NCI-H187 treated with DMSO at 0.1 percent for 48 hours (cell line): ENCODE measurements around the gene CCN6.
"Not testable (repeated sequence)": the region's sequence is repeated elsewhere in the genome, so short reads cannot be mapped to it uniquely, and the experiment has no call there.

Source experiments
- DNase-seq: peaks from one replicate; lab custom pipeline; 2025; lab: John Stamatoyannopoulos, UW

The CCN6 gene

GRCh38 chr6:112051251-112051740 lies 2.6 kb upstream of the CCN6 start:
- DNase-seq: not testable (repeated sequence)

DNA sequence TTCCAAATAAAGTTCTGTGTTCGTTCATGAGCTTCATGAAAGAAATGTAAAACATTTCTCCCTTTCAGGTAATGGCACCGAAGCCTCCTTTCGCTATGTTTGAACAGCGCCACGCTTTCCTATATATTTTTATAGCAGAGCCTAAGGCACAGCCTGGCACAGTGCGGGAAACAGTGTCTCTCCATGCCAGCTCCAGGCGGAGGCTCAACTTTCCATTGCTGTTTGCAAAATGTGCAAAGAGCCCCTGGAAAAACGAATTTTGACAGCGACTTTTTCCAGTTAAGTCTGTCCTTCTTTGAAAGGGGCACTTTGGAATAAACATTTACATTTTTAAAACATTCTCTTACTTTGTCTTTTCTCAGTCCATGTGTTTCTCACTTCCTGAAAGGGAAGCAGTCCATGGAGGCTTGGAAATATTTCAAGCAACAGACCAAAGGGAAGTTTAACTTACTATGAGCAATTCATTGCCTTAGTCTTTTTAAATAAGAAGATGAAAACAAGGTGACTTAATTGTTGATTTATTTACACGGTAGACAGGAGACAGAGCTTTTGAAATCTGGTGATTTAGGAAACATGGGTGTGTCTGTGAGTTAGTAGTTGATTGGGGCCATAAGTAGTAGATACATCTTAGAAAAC lies 769 bp downstream of the CCN6 start:
- no peak for DNase-seq

GRCh38 chr6:112058243-112059032 lies 4.5 kb downstream of the CCN6 start:
- no peak for DNase-seq

GRCh38 chr6:112061605-112062004 lies 7.7 kb downstream of the CCN6 start:
- no peak for DNase-seq

DNA sequence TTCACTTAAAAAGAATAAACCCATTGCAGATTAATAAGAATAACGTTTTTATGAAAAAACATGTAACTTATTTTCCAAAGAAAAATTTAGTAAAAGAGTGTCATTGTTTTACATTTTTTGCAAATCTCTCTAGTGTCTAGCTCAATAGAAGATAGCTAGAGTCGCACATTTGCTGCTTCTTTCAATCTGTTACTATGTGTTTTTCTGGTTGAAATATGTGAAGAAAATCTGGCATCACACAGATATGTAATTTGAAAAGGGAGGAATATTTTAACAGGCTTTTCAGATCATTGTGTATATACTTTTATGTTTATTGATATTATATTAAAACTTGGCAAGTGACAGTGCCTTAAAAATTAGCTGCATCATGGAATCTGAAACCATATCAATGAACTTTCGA lies 9.1 kb downstream of the CCN6 start:
- no peak for DNase-seq

DNA sequence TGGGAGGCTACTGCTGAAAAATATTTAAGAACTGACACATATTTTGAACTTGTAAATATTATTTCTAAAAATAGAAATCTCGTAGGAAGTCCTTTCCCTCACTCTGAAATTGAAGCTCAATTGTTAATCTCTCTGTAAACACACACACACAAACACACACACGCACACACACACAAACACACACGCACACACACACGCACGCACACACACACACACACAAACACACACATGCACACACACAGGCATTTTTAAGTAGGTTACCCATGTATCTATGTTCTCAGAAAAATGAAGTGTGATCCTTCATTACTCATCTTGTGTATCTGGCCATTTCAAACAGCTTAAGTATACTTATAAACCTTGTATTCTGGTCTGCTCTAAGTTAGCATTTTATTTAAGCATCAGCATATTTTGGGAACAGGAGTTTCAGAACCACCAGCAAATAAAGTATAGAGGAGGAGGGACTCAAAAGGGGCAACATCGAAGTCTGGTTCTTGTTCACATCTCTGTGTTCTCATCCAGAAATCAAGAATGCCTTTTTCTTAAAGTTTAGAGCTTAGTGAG lies 11.6 kb downstream of the CCN6 start:
- no peak for DNase-seq

GRCh38 chr6:112066606-112067005 lies 12.7 kb downstream of the CCN6 start:
- DNase-seq: no peak

DNA sequence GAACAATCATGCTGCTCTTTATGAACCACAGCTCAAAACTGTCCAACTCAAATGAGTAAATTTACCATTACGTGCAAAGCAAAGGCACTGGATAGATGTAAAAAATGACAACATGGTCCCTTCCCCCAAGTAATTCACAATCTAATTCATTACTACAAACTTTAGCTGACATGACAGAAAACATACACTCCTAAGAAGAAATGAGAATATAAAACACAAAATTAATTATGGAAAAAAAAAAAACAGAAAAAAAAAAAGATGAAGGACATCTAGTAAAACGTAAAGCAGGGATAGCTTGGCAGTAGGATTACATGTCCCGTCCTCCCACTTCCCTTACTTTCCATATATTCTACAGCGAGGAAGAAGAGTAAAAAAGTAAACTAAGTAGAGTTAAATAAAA lies 27.7 kb downstream of the CCN6 start:
- no peak for DNase-seq

GRCh38 chr6:112085286-112086065 lies 31.6 kb downstream of the CCN6 start:
- no peak for DNase-seq

DNA sequence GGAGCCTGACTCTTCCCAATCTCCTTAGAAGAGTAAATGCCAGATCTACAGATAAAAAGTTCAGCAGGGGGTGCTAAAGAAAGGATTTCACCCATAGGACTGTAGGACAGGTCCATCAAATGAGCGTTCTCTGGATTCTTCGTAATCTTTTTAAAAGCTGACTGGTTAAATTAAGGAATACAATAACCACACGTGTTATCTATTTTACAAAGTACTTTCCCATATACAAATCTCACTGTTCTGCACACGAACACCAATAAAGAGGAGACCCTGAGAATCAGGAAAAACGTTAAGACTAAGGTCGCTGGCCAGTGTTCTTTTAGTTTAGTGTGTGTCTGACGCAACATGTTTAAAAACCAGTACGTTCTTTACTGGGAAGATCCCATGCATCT lies 32.8 kb downstream of the CCN6 start:
- DNase-seq: no peak

DNA sequence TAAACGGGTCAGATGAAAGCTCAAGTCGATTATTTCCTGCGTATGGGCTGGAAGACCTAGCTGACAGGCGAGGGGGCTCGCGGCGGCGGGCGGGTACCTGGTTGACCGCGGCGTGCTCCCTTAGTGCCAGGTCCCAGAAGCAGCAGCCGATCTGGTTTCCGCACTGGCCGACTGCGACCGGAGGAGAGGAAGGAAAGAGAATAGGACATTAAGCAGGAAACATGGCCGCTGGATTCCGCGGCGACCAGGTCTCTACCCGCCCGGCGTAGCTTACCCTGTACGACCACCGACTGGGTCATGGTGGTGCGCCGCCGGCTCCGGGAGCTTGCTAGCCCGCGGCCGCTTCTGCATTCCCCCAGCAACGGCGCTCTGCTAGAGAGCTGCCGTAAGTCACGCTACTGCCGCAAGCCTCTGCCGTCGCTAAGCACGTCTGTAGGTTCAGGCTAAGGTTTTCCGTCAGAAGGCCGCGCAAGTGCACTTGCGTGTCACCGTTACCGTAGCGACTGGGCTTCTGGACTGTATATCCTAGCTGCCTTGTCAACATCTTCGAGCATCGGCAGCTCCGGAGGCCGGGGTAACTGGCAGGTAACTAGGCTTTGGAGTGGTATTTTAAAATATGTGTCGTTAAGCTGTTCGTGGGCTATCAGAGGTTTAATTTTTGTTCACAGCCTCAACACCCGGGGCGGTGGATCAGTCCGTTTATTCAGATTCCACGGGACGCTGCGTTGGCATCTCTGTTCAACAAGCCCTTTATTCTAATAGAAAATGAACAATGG lies 33.4 kb downstream of the CCN6 start, which contains the start of the genes FAM229B and TUBE1:
FAM229B (plus strand) TSS at position 456 of the 776 bp plus-strand sequence. CDS start 11,693 bp downstream, outside the sequence.
TUBE1 (minus strand) TSS at position 347 of the 776 bp plus-strand sequence; CDS start at position 299, 48 bp downstream.
- DNase-seq: peak; percentile 86

GRCh38 chr6:112087916-112088315 lies 34.0 kb downstream of the CCN6 start:
- no peak for DNase-seq

- DNase-seq: no peak
Observed at GRCh38 chr6:112096901-112097300, 43.0 kb downstream of the CCN6 start.

DNA sequence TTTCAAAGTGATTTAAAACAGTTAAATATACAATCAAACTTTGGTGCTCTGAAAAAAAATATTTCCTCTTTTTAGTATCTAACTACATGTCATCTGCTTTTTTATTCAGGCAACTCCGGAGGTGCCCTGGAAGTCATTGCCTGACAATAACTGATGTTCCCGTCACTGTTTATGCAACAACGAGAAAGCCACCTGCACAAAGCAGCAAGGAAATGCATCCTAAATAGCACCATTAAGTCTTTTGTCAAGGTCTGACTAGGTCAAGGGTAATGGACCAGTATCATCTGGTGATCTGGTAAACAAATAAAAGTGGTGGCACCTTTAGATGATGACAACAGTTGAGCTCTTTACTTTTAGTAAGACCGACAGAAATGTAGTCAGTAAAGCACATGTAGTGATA lies 46.7 kb downstream of the CCN6 start:
- no peak for DNase-seq

- not testable (repeated sequence) for DNase-seq
Observed at GRCh38 chr6:112106026-112106425, 52.1 kb downstream of the CCN6 start.

- no peak for DNase-seq
Observed at GRCh38 chr6:112106562-112106961, 52.7 kb downstream of the CCN6 start.

DNA sequence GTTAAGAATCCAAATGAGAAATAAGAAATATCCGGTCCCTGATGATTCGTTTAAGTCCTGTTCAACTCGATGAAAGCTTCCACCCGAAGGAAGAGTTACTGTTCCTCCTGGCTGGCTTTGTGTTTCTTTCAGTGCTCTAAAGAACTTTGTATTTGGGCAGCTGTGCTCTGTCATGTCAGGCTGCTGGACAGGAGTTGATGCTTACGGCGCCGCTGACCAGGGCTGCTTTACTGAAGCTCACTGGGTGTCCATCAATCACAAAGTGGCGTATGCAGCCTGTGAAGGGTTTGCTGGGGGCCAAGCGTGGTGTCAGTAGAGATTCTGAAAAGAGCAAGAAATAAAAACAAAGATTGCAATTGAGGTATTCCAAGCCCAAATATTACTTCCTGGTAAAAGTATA lies 55.4 kb downstream of the CCN6 start:
- DNase-seq: no peak

GRCh38 chr6:112113431-112113830 lies 59.5 kb downstream of the CCN6 start:
- DNase-seq: no peak

DNA sequence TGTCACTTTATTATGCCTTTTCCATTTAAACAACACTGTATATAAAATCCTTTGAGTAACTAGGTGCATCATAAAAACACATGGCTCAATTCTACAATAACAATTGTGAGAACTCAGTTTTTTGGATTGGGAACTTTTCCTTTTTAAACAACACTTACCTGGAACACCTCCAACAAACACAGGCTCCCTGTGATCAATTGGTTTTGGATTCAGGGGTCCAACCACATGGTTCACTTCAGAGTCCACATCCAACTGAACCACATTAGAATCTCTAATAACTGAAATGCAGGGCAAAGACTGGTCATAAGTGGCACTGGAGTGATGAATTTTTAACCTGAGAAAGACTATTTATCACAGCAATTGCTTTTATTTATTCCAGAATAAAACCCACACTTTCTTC lies 60.0 kb downstream of the CCN6 start:
- no peak for DNase-seq

- no peak for DNase-seq
Observed at GRCh38 chr6:112114577-112115223, 60.8 kb downstream of the CCN6 start.

GRCh38 chr6:112116221-112116620 lies 62.3 kb downstream of the CCN6 start:
- no peak for DNase-seq
